ENCODE measurements around the gene ARGLU1.

The ARGLU1 gene

GRCh38 chr13:106522898-106523525, 44.9 kb downstream of the ARGLU1 start:
- no peak for DNase-seq

- no peak for DNase-seq
These were observed 45.7 kb downstream of the ARGLU1 start for GRCh38 chr13:106522112-106522705.

- DNase-seq: no peak
These were observed 46.7 kb downstream of the ARGLU1 start for GRCh38 chr13:106521095-106521799.

GRCh38 chr13:106520251-106521054, 47.5 kb downstream of the ARGLU1 start:
- no peak for DNase-seq

- no peak for DNase-seq
These were observed 49.4 kb downstream of the ARGLU1 start for GRCh38 chr13:106518512-106518911.

GRCh38 chr13:106517109-106517847, 50.7 kb downstream of the ARGLU1 start:
- DNase-seq: no peak

- DNase-seq: no peak
These were observed 52.2 kb downstream of the ARGLU1 start for GRCh38 chr13:106515635-106516254.

- no peak for DNase-seq
These were observed 52.9 kb downstream of the ARGLU1 start for GRCh38 chr13:106514928-106515634.

- DNase-seq: no peak
These were observed 54.6 kb downstream of the ARGLU1 start for GRCh38 chr13:106513025-106513983.

GRCh38 chr13:106507560-106508274, 60.2 kb downstream of the ARGLU1 start:
- peak; percentile 33 for DNase-seq

- DNase-seq: no peak
These were observed 61.7 kb downstream of the ARGLU1 start for GRCh38 chr13:106506286-106506685.

GRCh38 chr13:106505732-106506131, 62.2 kb downstream of the ARGLU1 start:
- DNase-seq: no peak

- DNase-seq: no peak
These were observed 62.6 kb downstream of the ARGLU1 start for GRCh38 chr13:106505295-106505694.

- DNase-seq: no peak
These were observed 64.0 kb downstream of the ARGLU1 start for GRCh38 chr13:106503730-106504453.

GRCh38 chr13:106503272-106503671, 64.7 kb downstream of the ARGLU1 start:
- DNase-seq: no peak

- no peak for DNase-seq
These were observed 67.5 kb downstream of the ARGLU1 start for GRCh38 chr13:106500445-106500844.

GRCh38 chr13:106499896-106500295, 68.0 kb downstream of the ARGLU1 start:
- no peak for DNase-seq

GRCh38 chr13:106499113-106499512, 68.8 kb downstream of the ARGLU1 start:
- no peak for DNase-seq

- no peak for DNase-seq
These were observed 69.4 kb downstream of the ARGLU1 start for GRCh38 chr13:106498571-106498970.
